Keratinocyte (primary cell): ENCODE data around the gene KHSRP.

Experiments
- EZH2 ChIP-seq: IDR thresholded peaks from one replicate; pipeline ENCODE4 v1.6.1; 2012; ENCODE audit warnings: inconsistent platforms, mild to moderate bottlenecking, low read length, moderate library complexity
- TF ChIP-seq, protein P1 (sequence below), 3 experiments: IDR thresholded peaks in 1 of 3; conservative IDR thresholded peaks in 1 of 3; optimal IDR thresholded peaks in 1 of 3; 2 replicates in 2 of 3; 3 replicates in 1 of 3; pipeline versions ENCODE3 to v1.5.1; 2011; ENCODE audit warnings: low read length in 3 of 3, mild to moderate bottlenecking in 3 of 3, moderate library complexity in 2 of 3, control low read depth in 1 of 3, inconsistent platforms in 1 of 3; ENCODE audit not compliant: insufficient read depth in 2 of 3; ENCODE audit errors: extremely low read depth in 1 of 3

DNA sequence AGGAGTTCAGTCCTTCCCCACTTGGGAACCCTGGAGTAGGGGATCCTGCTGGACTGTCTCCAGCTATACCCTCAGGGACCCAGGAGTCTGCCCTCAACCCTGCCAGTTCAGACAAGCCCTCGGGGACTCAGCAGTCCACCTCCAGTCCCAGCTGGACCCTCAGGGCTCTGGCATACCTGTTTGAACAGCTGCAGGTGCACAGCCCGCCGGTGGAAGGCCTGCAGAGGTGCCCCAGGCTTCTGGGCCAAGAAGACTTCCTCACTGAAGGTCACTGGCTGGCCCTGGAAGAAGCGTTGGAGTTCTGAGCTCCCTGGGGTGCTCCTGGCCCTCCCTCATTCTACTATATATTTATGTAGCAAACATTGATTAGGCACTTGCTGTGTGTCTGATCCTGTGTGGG, 48.1 kb upstream of the KHSRP start:
- TF ChIP-seq, protein P1, sequence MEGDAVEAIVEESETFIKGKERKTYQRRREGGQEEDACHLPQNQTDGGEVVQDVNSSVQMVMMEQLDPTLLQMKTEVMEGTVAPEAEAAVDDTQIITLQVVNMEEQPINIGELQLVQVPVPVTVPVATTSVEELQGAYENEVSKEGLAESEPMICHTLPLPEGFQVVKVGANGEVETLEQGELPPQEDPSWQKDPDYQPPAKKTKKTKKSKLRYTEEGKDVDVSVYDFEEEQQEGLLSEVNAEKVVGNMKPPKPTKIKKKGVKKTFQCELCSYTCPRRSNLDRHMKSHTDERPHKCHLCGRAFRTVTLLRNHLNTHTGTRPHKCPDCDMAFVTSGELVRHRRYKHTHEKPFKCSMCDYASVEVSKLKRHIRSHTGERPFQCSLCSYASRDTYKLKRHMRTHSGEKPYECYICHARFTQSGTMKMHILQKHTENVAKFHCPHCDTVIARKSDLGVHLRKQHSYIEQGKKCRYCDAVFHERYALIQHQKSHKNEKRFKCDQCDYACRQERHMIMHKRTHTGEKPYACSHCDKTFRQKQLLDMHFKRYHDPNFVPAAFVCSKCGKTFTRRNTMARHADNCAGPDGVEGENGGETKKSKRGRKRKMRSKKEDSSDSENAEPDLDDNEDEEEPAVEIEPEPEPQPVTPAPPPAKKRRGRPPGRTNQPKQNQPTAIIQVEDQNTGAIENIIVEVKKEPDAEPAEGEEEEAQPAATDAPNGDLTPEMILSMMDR (optimal IDR thresholded peaks at IDR 0.05 in 1 of 3, IDR thresholded peaks at IDR 0.05 in 1 of 3, conservative IDR thresholded peaks at IDR 0.05 in 1 of 3; ENCODE audit: extremely low read depth in 1 of 3, insufficient read depth in 2 of 3, low read length in 3 of 3) = no peak
- TF ChIP-seq EZH2 = no peak
